GM23338 (cell line): ENCODE results near the gene PDRG1. TPM values are rescaled to one million over a fixed set of nuclear protein-coding genes. Genes with fewer than 3 reads are reported as not detected.

Experiments
- ATAC-seq: fragments of 200-7000 bp; cut with Tn5 transposase; 3 replicates; pipeline ENCODE4 v1.9.1; 2020
- DNase-seq: peaks from one replicate; pipeline ENCODE4 v3.0.0-alpha.2; 2015; ENCODE audit warnings: low spot score
- H2AFZ ChIP-seq: fragments of 200-600 bp; sonication (generic); 2 replicates; pipeline ENCODE4 v1.8.0; 2016; ENCODE audit warnings: antibody characterized with exemption, mild to moderate bottlenecking, moderate library complexity
- H3F3A ChIP-seq: fragments of 200-600 bp; sonication (generic); replicated peaks from 2 replicates; pipeline ENCODE4 v1.8.0; 2017; ENCODE audit warnings: antibody characterized with exemption, mixed run types, low read depth
- H3K27ac ChIP-seq: fragments of 200-600 bp; sonication (generic); 2 replicates; pipeline ENCODE4 v1.6.1; 2016; ENCODE audit warnings: low read depth
- H3K27me3 ChIP-seq: fragments of 200-600 bp; sonication (generic); 2 replicates; pipeline ENCODE4 v1.8.0; 2016; ENCODE audit warnings: mild to moderate bottlenecking, mixed run types, moderate library complexity; ENCODE audit not compliant: insufficient read depth
- H3K36me3 ChIP-seq: fragments of 200-600 bp; sonication (generic); 2 replicates; pipeline ENCODE4 v1.8.0; 2016; ENCODE audit warnings: mild to moderate bottlenecking; ENCODE audit not compliant: insufficient read depth
- H3K4me1 ChIP-seq: fragments of 200-600 bp; sonication (generic); 2 replicates; pipeline ENCODE4 v1.8.0; 2016; ENCODE audit warnings: mild to moderate bottlenecking, moderate library complexity; ENCODE audit not compliant: insufficient read depth
- H3K4me2 ChIP-seq: fragments of 200-600 bp; sonication (generic); 2 replicates; pipeline ENCODE4 v1.7.1; 2017; ENCODE audit warnings: mixed run types
- H3K4me3 ChIP-seq: fragments of 200-600 bp; sonication (generic); 2 replicates; pipeline ENCODE4 v1.6.1; 2016; ENCODE audit warnings: mixed run types
- H3K79me2 ChIP-seq: fragments of 200-600 bp; sonication (generic); replicated peaks from 2 replicates; pipeline ENCODE4 v1.8.0; 2017; ENCODE audit warnings: mild to moderate bottlenecking; ENCODE audit not compliant: insufficient read depth
- H3K9me2 ChIP-seq: fragments of 200-600 bp; sonication (generic); 2 replicates; pipeline ENCODE4 v1.8.0; 2017; ENCODE audit not compliant: insufficient read depth
- H4K20me1 ChIP-seq: fragments of 200-600 bp; sonication (generic); replicated peaks from 2 replicates; pipeline ENCODE4 v1.8.0; 2017; ENCODE audit warnings: mild to moderate bottlenecking; ENCODE audit not compliant: insufficient read depth
- H3K27ac Mint-ChIP-seq: 2 replicates; pipeline ENCODE4 v1.8.0; 2020; ENCODE audit warnings: inconsistent platforms, mild to moderate bottlenecking, moderate library complexity, mixed read lengths
- H3K27me3 Mint-ChIP-seq: 3 replicates; pipeline ENCODE4 v1.8.0; 2022; ENCODE audit warnings: low read depth, mild to moderate bottlenecking, moderate library complexity, mixed read lengths, inconsistent platforms; ENCODE audit not compliant: insufficient read depth, poor library complexity
- H3K36me3 Mint-ChIP-seq: 3 replicates; pipeline ENCODE4 v1.8.0; 2021; ENCODE audit warnings: low read depth, mild to moderate bottlenecking, inconsistent platforms, moderate library complexity, mixed read lengths
- H3K4me1 Mint-ChIP-seq: 3 replicates; pipeline ENCODE4 v1.8.0; 2020; ENCODE audit warnings: mild to moderate bottlenecking, inconsistent platforms, mixed read lengths
- H3K4me3 Mint-ChIP-seq: 3 replicates; pipeline ENCODE4 v1.8.0; 2021; ENCODE audit warnings: moderate library complexity, mild to moderate bottlenecking, inconsistent platforms, mixed read lengths
- H3K9me3 Mint-ChIP-seq: 3 replicates; pipeline ENCODE4 v1.8.0; 2020; ENCODE audit warnings: moderate library complexity, mild to moderate bottlenecking, inconsistent platforms, mixed read lengths
- CREB1 ChIP-seq: fragments of 250-450 bp; sonication (Bioruptor Pico); IDR thresholded peaks from 2 replicates; pipeline ENCODE4 v1.5.0; 2020; ENCODE audit warnings: low read depth, mild to moderate bottlenecking, moderate library complexity
- EZH2 ChIP-seq: fragments of 200-600 bp; sonication (generic); IDR thresholded peaks from one replicate; pipeline ENCODE4 v1.8.0; 2017; ENCODE audit warnings: antibody characterized with exemption, mild to moderate bottlenecking, low read depth; ENCODE audit not compliant: unreplicated experiment
- EZH2phosphoT487 ChIP-seq: fragments of 200-600 bp; sonication (generic); IDR thresholded peaks from one replicate; pipeline ENCODE4 v1.8.1; 2018; ENCODE audit warnings: antibody characterized with exemption; ENCODE audit not compliant: unreplicated experiment
- JUNB ChIP-seq: IDR thresholded peaks from one replicate; pipeline ENCODE4 v1.6.1; 2016; ENCODE audit warnings: antibody characterized with exemption; ENCODE audit not compliant: unreplicated experiment
- POLR2AphosphoS5 ChIP-seq: IDR thresholded peaks from 2 replicates; pipeline ENCODE4 v1.6.1; 2016; ENCODE audit warnings: antibody characterized with exemption, low read depth
- REST ChIP-seq: IDR thresholded peaks from one replicate; pipeline ENCODE4 v1.6.1; 2018; ENCODE audit warnings: antibody characterized with exemption; ENCODE audit not compliant: unreplicated experiment
- STAT1 ChIP-seq: IDR thresholded peaks from one replicate; pipeline ENCODE4 v1.6.1; 2016; ENCODE audit warnings: antibody characterized with exemption; ENCODE audit not compliant: unreplicated experiment
- ZNF114 ChIP-seq: fragments of 250-450 bp; sonication (Bioruptor Pico); IDR thresholded peaks from 2 replicates; pipeline ENCODE4 v1.5.0; 2020; ENCODE audit warnings: mild to moderate bottlenecking, moderate library complexity
- ZNF331 ChIP-seq: fragments of 250-450 bp; sonication (Bioruptor Pico); IDR thresholded peaks from 2 replicates; pipeline ENCODE4 v1.5.0; 2020; ENCODE audit warnings: low read depth, mild to moderate bottlenecking, moderate library complexity
- polyA plus RNA-seq: library from polyadenylated mRNA; unstranded; fragments of >200 nt; fragmentation: Nextera tagmentation; extraction: Ambion mirVana; gene quantifications from 2 replicates; pipeline ENCODE4 v1.2.1, GENCODE V29; 2016
- total RNA-seq: library from RNA; depleted of rRNA; stranded (reverse); fragments of >200 nt; shearing (Covaris generic); gene quantifications from 2 replicates; pipeline ENCODE4 v1.2.3, GENCODE V29; 2014
- TF ChIP-seq, protein P1 (sequence below): fragments of 250-450 bp; sonication (Bioruptor Pico); IDR thresholded peaks from 2 replicates; pipeline ENCODE4 v1.5.0; 2020; ENCODE audit warnings: mild to moderate bottlenecking, moderate library complexity
- TF ChIP-seq, protein P2 (sequence below), 2 experiments: fragments of 200-600 bp in 1 of 2; sonication (generic) in 1 of 2; conservative IDR thresholded peaks; 2 replicates each; pipeline versions ENCODE4 v1.5.1 to v1.6.1; 2016 to 2017; ENCODE audit warnings: antibody characterized with exemption in 2 of 2, low read depth in 2 of 2, mild to moderate bottlenecking in 2 of 2, moderate library complexity in 1 of 2
- TF ChIP-seq, protein P3 (sequence below): IDR thresholded peaks from 2 replicates; pipeline ENCODE4 v1.6.1; 2016; ENCODE audit warnings: antibody characterized with exemption

PDRG1 gene
- total and polyA plus RNA-seq, 2 experiments from 2014 or later: 10.5 to 27.8 TPM

- TF ChIP-seq, protein P1, sequence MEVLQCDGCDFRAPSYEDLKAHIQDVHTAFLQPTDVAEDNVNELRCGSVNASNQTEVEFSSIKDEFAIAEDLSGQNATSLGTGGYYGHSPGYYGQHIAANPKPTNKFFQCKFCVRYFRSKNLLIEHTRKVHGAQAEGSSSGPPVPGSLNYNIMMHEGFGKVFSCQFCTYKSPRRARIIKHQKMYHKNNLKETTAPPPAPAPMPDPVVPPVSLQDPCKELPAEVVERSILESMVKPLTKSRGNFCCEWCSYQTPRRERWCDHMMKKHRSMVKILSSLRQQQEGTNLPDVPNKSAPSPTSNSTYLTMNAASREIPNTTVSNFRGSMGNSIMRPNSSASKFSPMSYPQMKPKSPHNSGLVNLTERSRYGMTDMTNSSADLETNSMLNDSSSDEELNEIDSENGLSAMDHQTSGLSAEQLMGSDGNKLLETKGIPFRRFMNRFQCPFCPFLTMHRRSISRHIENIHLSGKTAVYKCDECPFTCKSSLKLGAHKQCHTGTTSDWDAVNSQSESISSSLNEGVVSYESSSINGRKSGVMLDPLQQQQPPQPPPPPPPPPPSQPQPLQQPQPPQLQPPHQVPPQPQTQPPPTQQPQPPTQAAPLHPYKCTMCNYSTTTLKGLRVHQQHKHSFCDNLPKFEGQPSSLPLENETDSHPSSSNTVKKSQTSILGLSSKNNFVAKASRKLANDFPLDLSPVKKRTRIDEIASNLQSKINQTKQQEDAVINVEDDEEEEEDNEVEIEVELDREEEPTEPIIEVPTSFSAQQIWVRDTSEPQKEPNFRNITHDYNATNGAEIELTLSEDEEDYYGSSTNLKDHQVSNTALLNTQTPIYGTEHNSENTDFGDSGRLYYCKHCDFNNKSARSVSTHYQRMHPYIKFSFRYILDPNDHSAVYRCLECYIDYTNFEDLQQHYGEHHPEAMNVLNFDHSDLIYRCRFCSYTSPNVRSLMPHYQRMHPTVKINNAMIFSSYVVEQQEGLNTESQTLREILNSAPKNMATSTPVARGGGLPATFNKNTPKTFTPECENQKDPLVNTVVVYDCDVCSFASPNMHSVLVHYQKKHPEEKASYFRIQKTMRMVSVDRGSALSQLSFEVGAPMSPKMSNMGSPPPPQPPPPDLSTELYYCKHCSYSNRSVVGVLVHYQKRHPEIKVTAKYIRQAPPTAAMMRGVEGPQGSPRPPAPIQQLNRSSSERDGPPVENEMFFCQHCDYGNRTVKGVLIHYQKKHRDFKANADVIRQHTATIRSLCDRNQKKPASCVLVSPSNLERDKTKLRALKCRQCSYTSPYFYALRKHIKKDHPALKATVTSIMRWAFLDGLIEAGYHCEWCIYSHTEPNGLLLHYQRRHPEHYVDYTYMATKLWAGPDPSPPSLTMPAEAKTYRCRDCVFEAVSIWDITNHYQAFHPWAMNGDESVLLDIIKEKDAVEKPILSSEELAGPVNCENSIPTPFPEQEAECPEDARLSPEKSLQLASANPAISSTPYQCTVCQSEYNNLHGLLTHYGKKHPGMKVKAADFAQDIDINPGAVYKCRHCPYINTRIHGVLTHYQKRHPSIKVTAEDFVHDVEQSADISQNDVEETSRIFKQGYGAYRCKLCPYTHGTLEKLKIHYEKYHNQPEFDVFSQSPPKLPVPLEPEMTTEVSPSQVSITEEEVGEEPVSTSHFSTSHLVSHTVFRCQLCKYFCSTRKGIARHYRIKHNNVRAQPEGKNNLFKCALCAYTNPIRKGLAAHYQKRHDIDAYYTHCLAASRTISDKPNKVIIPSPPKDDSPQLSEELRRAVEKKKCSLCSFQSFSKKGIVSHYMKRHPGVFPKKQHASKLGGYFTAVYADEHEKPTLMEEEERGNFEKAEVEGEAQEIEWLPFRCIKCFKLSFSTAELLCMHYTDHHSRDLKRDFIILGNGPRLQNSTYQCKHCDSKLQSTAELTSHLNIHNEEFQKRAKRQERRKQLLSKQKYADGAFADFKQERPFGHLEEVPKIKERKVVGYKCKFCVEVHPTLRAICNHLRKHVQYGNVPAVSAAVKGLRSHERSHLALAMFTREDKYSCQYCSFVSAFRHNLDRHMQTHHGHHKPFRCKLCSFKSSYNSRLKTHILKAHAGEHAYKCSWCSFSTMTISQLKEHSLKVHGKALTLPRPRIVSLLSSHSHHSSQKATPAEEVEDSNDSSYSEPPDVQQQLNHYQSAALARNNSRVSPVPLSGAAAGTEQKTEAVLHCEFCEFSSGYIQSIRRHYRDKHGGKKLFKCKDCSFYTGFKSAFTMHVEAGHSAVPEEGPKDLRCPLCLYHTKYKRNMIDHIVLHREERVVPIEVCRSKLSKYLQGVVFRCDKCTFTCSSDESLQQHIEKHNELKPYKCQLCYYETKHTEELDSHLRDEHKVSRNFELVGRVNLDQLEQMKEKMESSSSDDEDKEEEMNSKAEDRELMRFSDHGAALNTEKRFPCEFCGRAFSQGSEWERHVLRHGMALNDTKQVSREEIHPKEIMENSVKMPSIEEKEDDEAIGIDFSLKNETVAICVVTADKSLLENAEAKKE: no peak
- TF ChIP-seq EZH2: no peak
These were observed 16.7 kb upstream of the PDRG1 start (continued) for GRCh38 chr20:31968291-31969126.

DNA sequence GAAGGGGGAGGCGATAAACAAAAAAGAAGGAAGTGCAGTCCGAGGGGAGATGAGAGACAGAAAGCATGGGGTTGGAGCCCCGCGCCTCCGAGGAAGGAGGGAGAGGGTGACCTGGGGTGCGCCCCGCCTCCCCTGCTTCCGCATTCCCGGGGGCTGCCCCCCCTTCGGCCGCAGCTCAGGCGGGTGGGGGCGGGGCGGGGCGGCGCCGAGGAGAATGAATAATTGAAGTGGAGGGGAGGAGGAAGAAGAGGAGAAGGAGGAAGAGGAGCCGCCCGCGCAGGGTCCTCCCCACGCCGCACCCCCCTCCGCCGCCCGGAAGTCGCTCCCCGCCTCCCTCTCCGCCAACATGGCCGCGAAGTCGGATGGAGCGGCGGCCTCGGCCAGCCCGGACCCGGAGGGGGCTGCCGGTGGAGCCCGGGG is 16.0 kb upstream of the PDRG1 start, which contains the start of gene XKR7:
Gene XKR7, plus strand, starts transcription at position 322 of the 420 bp plus-strand sequence. Its CDS starts 25 bp downstream, at position 347.
- no peaks in the 10 kb centered on the region for H3K9me2 ChIP-seq
- H3F3A ChIP-seq: peaks cover 23% of the 10 kb centered on the region
- H4K20me1 ChIP-seq: peaks cover 30% of the 10 kb centered on the region
- peak within 1 kb of the TSS; percentile 98 for H3K4me3 ChIP-seq
- no peaks in the 10 kb centered on the region for H3K36me3 Mint-ChIP-seq
- peaks cover 30% of the 10 kb centered on the region for H3K4me1 ChIP-seq
- H2AFZ ChIP-seq: peak within 1 kb of the TSS; percentile 98
- H3K27ac Mint-ChIP-seq: peak within 1 kb of the TSS; percentile 24; the same call in 1 of the 2 replicates
- peaks cover 19% of the 10 kb centered on the region for H3K27me3 Mint-ChIP-seq
- ATAC-seq: peak; percentile 62
- H3K9me3 Mint-ChIP-seq: peaks cover 8% of the 10 kb centered on the region
- peak; percentile 86 for DNase-seq
- no peaks in the 10 kb centered on the region for H3K79me2 ChIP-seq
- peaks cover 29% of the 10 kb centered on the region for H3K27me3 ChIP-seq
- no peaks in the 10 kb centered on the region for H3K36me3 ChIP-seq
- H3K27ac ChIP-seq: 0 out of 2 replicates have a peak within 1 kb of the TSS, but pooled peaks have one; percentile 77
- peak within 1 kb of the TSS; percentile 100 for H3K4me2 ChIP-seq
- H3K4me1 Mint-ChIP-seq: peaks cover 28% of the 10 kb centered on the region
- peak within 1 kb of the TSS; percentile 86 for H3K4me3 Mint-ChIP-seq
- TF ChIP-seq ZNF331 (CRISPR knock-in tag) (no peak), ZNF114 (CRISPR knock-in tag) (no peak), STAT1 (no peak), EZH2phosphoT487 (no peak), REST (peak; percentile 48), POLR2AphosphoS5 (peak; percentile 43; the same call in 1 of the 2 replicates), JUNB (no peak), CREB1 (CRISPR knock-in tag) (no peak)
- TF ChIP-seq, protein P2, sequence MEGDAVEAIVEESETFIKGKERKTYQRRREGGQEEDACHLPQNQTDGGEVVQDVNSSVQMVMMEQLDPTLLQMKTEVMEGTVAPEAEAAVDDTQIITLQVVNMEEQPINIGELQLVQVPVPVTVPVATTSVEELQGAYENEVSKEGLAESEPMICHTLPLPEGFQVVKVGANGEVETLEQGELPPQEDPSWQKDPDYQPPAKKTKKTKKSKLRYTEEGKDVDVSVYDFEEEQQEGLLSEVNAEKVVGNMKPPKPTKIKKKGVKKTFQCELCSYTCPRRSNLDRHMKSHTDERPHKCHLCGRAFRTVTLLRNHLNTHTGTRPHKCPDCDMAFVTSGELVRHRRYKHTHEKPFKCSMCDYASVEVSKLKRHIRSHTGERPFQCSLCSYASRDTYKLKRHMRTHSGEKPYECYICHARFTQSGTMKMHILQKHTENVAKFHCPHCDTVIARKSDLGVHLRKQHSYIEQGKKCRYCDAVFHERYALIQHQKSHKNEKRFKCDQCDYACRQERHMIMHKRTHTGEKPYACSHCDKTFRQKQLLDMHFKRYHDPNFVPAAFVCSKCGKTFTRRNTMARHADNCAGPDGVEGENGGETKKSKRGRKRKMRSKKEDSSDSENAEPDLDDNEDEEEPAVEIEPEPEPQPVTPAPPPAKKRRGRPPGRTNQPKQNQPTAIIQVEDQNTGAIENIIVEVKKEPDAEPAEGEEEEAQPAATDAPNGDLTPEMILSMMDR (conservative IDR thresholded peaks at IDR 0.05; ENCODE audit: low read depth in 2 of 2): no peak
- TF ChIP-seq, protein P3, sequence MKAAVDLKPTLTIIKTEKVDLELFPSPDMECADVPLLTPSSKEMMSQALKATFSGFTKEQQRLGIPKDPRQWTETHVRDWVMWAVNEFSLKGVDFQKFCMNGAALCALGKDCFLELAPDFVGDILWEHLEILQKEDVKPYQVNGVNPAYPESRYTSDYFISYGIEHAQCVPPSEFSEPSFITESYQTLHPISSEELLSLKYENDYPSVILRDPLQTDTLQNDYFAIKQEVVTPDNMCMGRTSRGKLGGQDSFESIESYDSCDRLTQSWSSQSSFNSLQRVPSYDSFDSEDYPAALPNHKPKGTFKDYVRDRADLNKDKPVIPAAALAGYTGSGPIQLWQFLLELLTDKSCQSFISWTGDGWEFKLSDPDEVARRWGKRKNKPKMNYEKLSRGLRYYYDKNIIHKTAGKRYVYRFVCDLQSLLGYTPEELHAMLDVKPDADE: no peak
